GM18907 (cell line): Measurements from ENCODE around the gene GRK2.
"Not testable (repeated sequence)": the region's sequence is repeated elsewhere in the genome, so short reads cannot be mapped to it uniquely, and the experiment has no call there.

Experiments
- ATAC-seq: cut with Tn5 transposase; IDR thresholded peaks from one replicate; pipeline ENCODE4 v1.9.1; 2021; ENCODE audit warnings: mild to moderate bottlenecking, moderate library complexity; ENCODE audit not compliant: unreplicated experiment

GRK2 gene

DNA sequence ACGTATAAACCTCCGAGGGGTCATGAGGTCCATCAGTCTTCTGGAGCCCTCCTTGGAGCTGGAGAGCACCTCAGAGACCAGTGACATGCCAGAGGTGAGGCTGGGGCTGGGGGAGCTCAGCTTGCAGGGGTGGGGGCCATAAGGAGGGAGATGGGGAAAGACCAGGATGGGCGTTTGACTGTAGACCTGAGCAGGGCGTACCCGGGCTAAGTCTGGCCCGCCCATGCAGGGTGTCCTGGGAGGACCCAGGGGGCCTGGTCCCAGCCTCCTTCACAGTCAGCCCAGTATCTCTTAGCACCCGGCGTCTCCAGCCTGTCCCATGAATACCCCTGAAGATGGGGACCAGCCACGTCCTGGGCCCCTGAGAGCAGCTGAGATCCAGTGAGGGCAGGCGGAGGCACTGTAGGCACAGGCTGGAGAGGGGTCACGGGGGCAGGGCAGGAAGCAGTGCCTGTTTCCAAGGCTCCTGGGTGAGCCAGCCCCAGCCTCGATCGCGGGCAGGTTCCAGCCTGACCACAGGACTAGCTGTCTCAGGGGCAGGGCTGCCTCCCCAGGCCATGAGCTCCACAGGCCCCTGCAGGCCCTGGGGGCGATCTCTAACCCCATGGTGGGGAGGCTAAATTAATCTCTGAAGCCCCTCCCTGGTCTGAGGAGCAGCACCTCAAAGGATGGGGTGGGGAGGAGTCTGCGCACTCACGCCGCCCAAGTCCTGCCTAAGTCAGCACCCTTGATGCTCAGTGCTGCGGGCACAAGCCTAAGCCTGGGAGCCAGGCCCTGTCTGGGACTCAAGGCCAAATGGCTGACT, 44.2 kb downstream of the GRK2 start:
- ATAC-seq = no peak

DNA sequence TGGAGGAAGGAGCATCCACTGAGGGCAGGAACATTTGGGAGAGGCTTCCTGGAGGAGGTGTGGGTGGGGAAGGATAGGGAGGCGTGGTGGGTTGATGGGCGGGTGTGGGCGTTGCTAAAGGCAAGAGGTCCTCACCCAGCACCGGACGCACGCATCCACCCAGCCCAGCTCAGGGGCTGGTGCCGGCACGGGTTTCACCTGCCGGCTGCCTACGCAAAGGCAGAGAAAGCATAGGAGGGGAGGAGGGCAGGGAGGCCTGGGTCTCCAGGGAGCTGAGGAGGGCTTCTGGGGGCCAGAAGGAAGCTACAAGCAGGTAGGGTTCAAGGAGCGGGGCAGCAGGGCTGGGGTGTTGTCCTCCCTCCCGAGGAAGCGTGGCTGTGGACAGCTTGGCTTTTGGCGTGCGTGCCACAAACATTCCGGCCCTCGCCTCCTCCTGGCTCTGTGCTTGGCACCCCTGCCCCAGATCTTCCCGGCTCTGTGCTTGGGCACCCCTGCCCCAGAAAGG, 44.8 kb downstream of the GRK2 start:
- ATAC-seq = no peak

DNA sequence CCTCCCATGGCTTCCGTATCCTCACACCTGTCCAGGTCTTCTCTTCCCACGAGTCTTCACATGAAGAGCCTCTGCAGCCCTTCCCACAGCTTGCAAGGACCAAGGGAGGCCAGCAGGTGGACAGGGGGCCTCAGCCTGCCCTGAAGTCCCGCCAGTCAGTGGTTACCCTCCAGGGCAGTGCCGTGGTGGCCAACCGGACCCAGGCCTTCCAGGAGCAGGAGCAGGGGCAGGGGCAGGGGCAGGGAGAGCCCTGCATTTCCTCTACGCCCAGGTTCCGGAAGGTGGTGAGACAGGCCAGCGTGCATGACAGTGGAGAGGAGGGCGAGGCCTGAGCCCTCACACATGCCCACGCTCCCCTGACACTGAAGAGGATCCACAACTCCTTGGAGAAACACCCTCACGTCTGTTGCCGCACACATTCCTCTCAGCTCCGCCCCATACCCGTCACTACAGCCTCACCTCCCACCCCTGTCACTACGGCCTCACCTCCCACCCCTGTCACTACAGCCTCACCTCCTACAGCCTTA, 45.3 kb downstream of the GRK2 start:
- no peak for ATAC-seq

DNA sequence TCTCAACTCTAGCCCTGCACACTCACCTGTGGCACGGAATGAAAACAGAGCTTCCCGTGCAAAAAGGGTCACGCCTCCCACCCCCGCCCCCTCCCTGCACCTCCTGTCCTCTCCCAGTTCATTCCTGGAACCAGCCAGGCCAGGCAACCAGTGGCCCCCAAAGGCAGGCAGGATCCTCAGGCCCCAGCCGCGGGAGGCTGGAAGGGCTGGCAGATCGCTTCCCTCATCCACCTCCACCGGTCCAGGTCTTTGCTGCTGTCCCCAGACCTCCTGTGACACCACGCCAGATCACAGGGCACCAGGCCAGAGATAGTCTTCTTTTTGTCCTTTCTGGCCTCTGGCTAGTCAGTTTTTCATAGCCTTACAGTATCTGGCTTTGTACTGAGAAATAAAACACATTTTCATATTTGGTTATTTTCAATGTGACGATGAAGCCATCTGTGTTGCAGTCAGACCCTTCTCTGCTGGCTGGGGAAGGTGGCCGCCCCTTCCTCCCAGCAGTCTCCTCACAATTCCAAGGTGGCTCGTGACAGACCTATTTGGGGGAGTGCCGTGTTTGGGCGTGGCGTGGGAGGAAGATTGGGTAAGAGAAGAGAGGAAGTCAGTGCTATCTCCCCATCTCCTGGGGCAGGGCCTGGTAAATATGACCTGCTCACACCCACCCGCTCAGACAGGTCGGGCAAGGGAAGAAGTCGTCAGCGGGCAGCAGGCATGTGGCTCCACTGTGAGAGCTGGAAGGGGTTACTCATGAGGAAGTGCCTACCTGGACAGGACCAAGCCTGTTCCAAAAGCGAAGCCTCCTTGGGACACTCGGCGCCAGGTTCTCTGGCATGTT, 46.1 kb downstream of the GRK2 start:
- ATAC-seq = no peak

DNA sequence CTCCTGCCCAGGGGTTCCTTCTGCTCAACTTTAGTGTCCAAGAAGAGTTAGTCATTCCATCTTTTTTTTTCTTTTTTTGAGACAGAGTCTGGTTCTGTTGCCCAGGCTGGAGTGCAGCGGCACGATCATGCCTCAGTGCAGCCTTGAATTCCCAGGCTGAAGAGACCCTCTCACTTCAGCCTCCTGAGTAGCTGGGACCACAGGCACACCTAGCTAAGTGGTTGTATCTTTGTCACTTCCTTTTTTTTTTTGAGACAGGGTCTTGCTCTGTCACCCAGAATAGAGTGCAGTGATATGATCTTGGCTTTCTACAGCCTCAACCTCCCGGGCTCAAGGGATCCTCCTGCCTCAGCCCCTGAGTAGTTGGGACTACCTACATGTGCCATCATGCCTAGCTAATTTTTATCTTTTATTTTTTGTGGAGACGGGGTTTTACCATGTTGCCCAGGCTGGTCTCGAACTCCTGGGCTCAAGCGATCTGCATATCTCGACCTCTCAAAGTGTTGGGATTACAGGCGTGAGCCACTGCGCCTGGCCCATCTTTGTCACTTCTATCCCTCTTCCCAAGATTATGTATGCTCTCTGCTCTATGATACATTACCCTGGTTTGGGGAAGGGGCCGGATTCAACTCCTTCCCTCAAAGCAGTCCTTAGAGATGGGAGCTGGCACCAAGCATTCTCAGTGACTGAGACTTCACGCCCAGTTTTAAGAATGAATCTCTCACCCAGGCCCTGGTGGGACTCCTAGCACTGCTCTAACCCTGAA, 47.0 kb downstream of the GRK2 start:
- ATAC-seq = no peak

DNA sequence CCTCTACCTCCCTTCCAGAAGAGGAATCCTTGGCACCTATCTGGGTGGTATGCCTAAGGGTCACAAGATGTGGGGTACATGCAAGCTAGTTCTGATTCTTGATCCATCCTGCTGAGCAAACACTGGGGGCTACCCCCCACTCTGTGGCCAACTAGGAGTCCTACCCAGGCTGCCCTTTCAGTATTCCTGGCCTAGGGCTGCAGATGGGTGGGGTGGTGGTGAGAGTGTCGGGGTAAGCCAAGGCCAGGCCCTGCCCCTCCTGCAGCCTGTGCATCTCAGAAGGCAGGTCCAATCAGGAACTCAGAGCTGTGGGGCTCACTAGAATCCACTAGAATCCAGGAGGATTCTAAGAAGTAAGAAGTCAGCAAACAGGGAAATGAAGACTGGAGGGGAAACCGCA, 47.9 kb downstream of the GRK2 start:
- no peak for ATAC-seq

DNA sequence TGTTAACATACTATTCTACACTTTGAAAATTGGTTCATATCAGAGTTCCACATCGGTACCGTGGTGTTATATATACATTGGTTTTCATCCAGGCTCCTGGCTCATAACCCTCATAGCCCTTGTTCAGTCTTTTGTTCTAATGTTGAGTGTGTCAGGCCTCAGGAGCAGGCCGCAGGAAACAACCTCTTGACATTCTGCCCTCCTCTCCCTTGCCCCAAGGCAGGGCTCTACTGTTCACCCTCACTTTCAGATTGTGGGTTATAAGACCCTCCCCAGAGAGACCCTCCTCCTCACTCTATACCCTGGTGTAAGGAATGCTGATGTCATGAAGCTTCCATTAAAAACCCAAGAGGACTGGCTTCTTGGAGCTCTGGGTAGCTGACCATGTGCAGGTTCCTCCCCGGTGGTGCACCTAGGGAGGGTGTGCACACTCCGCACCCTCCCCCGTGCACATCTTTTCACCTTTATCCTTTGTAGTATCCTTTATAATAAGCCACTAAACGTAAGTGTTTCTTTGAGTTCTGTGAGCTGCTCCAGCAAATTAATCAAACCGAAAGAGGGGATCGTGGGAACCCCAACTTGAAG, 49.1 kb downstream of the GRK2 start:
- no peak for ATAC-seq

DNA sequence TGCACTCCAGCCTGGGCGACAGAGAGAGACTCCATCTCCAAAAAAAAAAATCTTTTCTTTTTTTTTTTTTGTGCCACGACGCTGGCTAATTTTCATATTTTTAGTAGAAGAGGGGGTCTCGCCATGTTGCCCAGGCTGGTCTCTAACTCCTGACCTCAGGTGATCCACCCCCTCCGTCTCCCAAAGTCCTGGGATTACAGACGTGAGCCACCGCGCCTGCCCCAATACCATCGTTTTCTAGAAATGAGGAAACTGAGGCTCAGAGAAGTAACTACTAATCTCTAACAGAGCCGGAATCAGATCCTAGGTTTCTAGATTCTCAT, 50.6 kb downstream of the GRK2 start:
- ATAC-seq = no peak

DNA sequence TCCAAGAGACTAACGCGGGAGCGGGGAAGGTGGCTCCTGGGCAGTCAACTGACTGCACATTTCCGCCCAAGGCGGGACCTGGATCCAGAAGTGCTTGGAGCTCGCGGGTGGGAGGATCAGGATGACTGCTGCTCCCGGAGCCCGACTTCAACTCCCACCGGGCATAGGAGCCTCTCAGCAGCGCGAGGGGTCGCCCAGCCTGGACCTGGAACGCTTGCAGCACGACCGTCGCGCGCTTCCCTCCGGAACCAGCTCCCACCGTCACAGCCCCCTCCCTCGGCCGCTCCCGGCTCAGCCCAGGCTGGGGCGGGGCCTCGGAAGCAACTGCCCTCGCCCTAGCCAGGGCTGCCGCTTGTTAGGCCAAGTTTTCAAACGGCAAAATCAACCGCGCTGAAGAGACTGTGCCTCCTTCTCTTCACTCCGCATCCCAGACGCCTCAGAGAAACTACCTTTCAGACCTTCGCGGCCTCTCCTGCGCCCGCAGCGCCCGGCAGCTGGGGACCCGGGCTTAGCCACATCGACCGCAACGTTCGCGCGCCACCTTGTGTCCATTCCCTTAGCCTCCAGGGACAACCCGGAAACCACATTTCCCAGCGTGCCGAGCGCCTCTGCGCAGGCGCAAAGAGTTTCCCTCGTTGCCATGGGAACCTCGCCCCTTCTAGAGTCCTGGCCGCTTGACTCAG, 51.1 kb downstream of the GRK2 start:
- peak; percentile 85 for ATAC-seq

DNA sequence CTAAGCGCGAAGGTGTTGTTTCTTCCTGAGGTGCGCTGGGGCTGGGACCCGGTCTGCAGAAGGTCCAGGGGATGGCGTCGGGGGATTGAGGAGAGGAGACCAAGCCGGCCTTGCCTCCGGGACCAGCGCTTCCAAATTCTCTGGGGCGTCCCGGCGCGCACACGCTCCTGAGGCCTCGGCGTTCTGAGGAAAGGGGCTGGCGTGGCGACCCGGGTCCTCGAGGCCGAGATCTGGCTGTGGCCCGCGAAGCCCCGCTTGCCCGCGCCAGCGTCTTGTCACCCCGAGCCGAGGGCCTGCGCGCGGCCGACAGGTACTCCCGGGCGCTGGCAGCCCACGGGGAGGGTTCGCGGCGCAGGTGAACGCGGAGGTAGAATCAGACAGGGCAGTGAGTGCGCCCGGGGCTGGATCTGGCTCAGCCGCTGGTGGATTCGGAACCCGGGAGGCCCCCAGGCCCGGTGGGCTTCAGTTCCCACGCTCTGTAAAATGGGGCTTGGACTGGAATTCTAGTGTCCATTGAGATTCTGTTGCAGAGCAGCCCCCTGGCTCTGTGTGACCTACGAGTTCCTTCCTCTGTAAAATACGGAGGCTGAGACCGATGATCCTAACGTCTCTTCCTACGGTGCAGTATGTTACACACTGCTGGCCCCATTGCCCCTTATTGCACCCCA, 51.7 kb downstream of the GRK2 start:
- ATAC-seq = no peak

DNA sequence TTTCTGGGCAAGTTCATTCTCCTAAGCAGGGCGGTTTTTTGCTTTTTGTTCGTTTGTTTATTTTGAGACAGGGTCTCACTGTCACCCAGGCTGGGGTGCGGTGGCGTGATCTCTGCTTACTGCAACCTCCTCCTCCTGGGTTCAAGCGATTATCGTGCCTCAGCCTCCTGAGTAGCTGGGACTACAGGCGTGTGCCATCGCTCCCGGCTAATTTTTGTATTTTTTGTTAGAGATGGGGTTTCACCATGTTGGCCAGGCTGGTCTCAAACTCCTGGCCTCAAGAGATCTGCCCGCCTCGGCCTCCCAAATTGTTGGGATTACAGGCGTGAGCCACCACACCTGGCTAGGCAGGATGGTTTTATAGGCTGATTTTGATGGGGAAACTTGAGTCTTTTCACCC, 52.6 kb downstream of the GRK2 start:
- ATAC-seq = not testable (repeated sequence)

DNA sequence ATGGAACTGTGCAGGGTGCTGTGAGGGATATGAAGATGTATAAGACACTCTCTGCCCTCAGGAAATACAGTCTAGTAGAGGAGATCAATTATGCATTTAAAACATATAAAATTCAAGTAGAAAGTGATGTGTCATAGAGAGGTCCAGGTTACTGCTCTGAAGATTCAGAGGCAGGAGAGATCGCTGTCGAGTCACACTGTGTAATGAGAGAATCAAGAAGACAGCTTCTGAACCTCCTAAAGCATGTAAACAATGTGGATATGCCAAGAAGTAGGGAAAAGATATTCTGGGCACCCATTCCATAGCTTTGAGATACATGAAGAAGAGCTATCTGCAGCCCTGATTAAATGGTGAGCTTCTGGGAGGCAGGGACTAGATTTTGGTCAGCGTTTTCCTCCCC, 53.7 kb downstream of the GRK2 start:
- no peak for ATAC-seq

DNA sequence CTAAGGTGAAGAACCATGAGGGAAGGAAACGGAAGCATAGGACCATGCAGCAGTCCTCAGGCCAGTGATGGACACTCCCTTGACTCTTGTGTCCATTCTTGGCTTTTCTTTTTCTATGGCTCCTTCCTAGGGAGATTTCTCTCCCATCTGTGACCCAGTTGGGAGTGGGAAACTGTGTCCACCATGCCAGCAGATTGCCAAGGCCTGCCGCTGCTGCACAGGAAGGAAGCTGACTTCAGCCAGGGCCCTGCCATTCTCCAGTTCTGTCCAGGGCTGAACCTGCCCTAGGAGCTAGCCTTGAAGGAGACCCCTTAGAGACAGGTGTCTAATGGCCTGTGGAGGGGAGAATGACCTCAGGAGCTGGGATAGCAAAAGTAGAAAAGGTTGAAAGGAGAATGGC, 54.4 kb downstream of the GRK2 start:
- ATAC-seq = no peak

DNA sequence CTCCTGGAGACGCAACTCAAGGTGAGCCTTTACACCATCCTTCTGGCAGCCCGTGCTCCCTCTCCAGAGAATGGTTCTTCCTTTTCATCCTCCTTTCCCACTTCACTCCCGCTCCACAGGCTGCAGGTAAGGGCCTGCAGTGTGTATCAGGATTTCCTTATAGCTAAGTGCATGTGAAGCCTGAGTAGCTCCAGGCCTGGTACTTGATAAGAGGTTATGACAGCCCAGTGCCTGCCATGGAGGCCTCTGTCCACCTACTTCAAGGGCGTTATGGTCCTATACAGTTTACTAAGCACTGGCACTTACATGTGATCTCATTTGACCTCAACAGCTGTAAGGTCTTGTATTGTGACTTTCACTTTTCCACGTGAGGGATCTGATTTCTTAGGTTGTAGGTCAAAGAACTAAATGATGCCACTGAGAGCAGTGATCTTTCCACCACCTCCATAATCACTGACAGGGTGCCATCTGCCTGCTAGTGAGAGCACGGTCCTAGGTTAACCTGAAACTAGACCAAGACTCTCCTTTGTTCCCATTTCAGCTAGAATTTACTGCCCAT, 55.1 kb downstream of the GRK2 start:
- ATAC-seq = no peak

DNA sequence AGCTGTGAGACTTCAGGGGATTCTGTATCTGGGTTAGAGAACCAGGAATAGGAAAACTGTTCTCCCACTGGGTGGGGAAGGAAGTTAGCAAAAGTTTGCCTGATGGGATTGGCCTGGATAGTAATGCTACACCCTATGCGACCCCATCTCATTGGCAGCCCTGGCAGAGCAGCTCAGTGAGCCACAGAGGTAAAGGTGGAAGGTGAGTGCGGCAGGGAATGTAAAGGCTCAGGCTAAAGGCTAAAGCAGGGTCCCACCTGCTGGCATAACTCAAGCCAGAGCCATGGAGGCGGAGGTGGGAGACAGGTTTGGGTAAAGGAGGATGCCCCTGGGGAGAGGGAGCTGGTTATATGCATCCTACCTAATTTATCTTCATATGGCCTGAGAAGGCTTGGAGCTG, 55.8 kb downstream of the GRK2 start:
- ATAC-seq = no peak

DNA sequence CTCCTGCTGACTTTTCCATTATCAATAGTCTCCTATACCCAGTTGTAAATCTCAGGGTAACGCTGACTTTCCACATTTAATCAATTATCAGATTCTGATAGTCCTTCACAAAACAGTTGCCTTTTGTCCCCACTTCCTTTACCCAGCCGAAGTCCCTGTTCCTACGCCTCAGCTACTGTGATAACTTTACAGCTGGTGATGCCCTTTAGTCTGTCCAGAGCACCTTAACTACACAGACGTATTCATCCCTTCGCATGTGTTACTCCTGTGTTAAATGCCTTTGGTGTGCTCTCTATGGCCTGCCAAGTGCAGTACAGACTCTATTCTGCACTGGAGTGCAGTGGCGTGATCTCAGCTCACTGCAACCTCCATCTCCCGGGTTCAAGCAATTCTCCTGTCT, 57.3 kb downstream of the GRK2 start:
- ATAC-seq = no peak

DNA sequence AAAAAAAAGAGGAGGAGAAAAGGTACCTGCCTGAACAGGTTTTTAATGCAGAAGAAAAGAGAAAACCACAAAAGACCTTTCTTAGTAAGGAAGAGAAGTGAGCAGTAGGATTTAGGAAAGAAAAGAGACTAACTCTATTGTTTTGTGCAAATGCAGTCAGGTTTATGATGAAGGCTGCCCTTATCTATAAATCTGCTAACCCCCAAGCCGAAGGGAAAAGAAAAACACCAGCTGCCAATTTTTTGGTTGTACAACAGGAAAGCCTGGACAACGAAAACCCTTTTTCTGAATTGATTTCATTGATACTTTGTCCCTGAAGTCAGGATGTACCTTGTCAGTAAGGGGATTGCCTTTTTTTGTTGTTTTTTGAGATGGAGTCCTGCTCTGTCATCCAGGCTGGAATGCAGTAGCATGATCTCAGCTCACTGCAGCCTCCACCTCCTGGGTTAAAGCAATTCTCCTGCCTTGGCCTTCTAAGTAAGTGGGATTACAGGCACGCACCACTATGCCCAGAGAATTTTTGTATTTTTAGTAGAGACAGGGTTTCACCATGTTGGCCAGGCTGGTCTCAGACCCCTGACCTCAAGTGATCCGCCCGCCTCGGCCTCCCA, 65.9 kb downstream of the GRK2 start:
- no peak for ATAC-seq
